Measurements from ENCODE around the gene ZDHHC21. TPM values are rescaled to one million over a fixed set of nuclear protein-coding genes. Genes with fewer than 3 reads are reported as not detected.

The ZDHHC21 gene
- total RNA-seq, 2 experiments from 2014 or later: 5.1 to 6.7 TPM

DNA sequence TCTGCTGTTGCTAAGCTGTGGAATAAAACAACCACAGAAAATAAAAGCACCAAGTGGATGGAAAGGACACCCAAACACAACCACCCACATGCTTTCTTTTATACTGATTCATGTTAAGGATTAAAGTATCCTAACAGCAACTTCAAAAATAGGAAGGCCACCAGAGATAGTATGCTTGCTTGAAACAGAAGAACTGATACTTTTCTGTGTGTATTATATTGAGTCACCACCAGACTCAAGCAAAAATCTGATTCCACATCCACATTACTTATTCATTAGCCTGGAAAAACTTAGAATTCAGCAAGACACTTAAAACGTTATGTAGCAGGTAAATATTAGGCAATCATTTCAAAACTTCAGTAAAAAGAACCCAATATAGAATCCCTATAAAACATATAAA lies 52.3 kb downstream of the ZDHHC21 start:
- no peaks in the 10 kb centered on the region for H3K9me3 Mint-ChIP-seq
- peaks cover 9% of the 10 kb centered on the region for H3K4me1 Mint-ChIP-seq (ENCODE audit: low read depth)

DNA sequence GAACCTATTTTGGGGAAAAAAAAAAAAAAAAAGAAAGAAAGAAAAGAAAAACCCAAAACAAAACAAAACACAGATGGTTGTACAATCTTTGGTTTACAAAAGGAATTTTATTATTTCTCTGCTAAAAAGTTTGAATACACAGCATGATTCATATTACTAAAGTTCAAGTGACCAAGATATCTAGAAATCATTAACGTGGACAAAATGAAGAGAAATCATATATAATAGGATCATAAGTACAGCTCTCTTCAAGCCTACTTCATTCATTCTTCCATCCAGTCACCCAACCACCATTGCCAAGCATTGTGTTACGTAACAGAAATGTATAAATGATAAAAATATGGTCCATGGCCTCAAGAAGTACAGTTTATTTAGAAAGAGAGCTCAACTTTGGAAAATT lies 52.9 kb downstream of the ZDHHC21 start:
- Mint-ChIP-seq H3K9me3 (no peaks in the 10 kb centered on the region), H3K4me1 (ENCODE audit: low read depth) (peaks cover 9% of the 10 kb centered on the region), H3K36me3 (peaks cover 18% of the 10 kb centered on the region), H3K4me3 (no peak overlapping the region), H3K27ac (no peak overlapping the region), H3K27me3 (no peaks in the 10 kb centered on the region)
- ChIA-PET POLR2A (no interaction called here), CTCF (no interaction called here)
- DNase-seq: no peak
- intact Hi-C loops (cut with micrococcal nuclease): no loop called here

More for the DNA sequence above, 52.3 kb downstream of the ZDHHC21 start:
- ChIA-PET POLR2A (no interaction called here), CTCF (no interaction called here)
- H3K27ac Mint-ChIP-seq: no peak overlapping the region
- intact Hi-C loops (cut with micrococcal nuclease): no loop called here
- H3K36me3 Mint-ChIP-seq: peaks cover 18% of the 10 kb centered on the region
- no peaks in the 10 kb centered on the region for H3K27me3 Mint-ChIP-seq
- no peak overlapping the region for H3K4me3 Mint-ChIP-seq
- no peak for DNase-seq

DNA sequence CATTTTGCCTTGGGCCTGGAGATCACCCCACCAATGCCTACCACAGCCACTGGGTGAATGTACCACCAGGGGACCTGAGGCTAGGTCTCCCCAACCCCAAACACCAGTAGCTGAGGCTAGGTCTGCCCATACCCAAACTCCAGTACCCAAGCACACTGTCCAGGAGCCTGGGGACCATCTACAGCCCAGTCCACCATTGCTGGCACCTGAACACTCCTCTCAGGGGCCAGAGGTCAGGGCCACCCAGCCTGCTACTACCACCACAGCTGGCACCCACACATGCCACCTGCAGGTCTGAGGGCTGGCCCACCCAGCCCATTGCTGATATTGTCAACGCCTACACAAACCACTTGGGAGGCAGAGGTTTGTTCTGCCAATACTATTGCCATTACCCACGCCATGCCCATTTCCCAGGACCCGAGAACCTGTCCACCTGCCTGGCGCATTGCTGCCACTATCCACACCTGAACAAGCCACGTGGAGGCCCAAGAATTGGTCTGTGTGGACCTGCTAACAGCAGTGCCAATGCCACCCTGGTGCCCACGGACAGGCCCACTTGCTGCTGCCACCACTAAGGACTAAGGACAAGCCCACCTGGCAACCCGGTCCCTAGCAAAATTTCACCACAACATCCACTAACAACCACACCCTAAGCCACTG lies 59.2 kb downstream of the ZDHHC21 start:
- intact Hi-C loops (cut with micrococcal nuclease): no loop called here
- no peak for DNase-seq
- Mint-ChIP-seq H3K4me1 (ENCODE audit: low read depth) (peaks cover 6% of the 10 kb centered on the region), H3K27ac (no peak overlapping the region), H3K4me3 (no peak overlapping the region), H3K9me3 (no peaks in the 10 kb centered on the region), H3K36me3 (peaks cover 40% of the 10 kb centered on the region), H3K27me3 (no peaks in the 10 kb centered on the region)
- POLR2A ChIA-PET: no interaction called here
- CTCF ChIA-PET: no interaction called here

DNA sequence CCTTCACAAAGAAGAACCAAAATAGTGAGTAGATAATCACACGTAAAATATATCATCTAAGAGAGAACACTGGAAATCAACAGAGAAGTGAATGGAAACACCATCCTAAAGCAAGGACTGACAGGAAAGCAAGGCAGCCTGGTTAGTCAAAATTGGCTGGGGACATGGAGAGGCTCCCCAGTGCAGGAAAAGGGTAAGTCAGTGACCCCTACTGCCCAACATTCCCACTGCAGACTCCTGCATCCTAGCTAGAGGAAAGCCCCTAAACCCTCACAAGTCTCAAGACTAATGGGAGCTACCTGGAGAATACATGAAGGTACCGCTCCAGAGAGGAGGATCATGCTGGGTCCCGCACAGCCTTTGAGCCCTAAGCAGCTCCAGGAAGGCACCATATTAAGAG lies 60.1 kb downstream of the ZDHHC21 start:
- H3K27me3 Mint-ChIP-seq: no peaks in the 10 kb centered on the region
- H3K36me3 Mint-ChIP-seq: peaks cover 34% of the 10 kb centered on the region
- DNase-seq: no peak
- no peak overlapping the region for H3K27ac Mint-ChIP-seq
- intact Hi-C loops (cut with micrococcal nuclease): no loop called here
- no peak overlapping the region for H3K4me3 Mint-ChIP-seq
- no peaks in the 10 kb centered on the region for H3K9me3 Mint-ChIP-seq
- ChIA-PET POLR2A (no interaction called here), CTCF (no interaction called here)
- H3K4me1 Mint-ChIP-seq (ENCODE audit: low read depth): peaks cover 6% of the 10 kb centered on the region

DNA sequence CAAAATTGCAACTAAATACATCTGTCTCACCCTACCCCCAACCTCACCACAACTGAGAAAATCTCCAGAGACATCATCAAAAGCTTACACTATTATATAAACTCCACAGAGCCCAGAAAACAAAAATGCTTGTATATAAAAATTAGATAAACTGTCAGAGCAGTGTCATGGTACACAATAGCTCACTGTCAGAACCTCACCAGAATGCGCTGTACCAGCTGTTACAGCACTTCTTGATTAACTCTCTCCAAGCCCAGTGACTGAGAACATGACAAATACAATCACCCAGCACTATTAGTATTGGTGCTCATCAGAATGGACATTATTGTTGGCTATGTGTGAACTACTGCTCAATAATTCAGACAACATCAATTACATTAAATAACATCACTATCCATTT lies 65.7 kb downstream of the ZDHHC21 start:
- POLR2A ChIA-PET: no interaction called here
- CTCF ChIA-PET: interaction anchor here (1.7 kb wide), 1 partner anchor 9 kb away, joined by 4 read pairs; no protein-coding TSS in a partner anchor
- Mint-ChIP-seq H3K36me3 (peaks cover 14% of the 10 kb centered on the region), H3K27me3 (no peaks in the 10 kb centered on the region), H3K9me3 (no peaks in the 10 kb centered on the region), H3K27ac (no peak overlapping the region), H3K4me3 (no peak overlapping the region), H3K4me1 (ENCODE audit: low read depth) (no peaks in the 10 kb centered on the region)
- intact Hi-C loops (cut with micrococcal nuclease): no loop called here
- no peak for DNase-seq

DNA sequence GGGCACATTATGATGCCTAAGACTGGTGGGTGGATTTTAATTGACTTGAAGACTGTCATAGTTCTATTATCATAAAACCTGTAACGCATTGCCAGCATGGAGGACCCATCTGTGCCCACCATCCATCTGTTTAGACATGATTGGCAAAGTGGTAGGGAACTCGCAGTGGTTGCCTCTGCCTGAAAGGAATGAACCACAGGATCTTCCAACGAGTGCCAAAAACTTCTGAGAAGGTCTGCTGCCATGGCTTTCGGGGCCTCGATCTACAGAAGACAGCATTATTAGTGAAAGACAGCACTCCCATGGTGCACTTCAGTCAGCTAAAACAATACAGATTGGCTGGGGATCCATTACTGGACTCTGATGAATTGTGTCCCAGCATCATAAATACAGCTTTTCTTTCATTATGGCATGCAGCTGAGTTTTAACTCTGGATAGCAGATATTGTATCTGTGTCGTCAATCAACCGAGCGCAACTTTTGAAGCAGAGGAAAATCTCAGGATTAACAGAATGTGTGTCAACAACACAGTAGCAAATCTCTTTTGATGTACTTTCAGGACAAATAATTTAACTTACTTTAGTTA lies 74.3 kb downstream of the ZDHHC21 start:
- Mint-ChIP-seq H3K4me1 (ENCODE audit: low read depth) (no peaks in the 10 kb centered on the region), H3K27ac (no peak overlapping the region), H3K9me3 (no peaks in the 10 kb centered on the region), H3K27me3 (no peaks in the 10 kb centered on the region), H3K36me3 (no peaks in the 10 kb centered on the region), H3K4me3 (no peak overlapping the region)
- ChIA-PET CTCF (interaction anchor here (1.0 to 1.3 kb wide), 2 partner anchors 8 to 148 kb away, joined by 3 to 4 read pairs; no protein-coding TSS in a partner anchor), POLR2A (no interaction called here)
- intact Hi-C loops (cut with micrococcal nuclease): loop anchor here (5.0 kb wide), 2 partner anchors 43 to 523 kb away; no protein-coding TSS in a partner anchor
- no peak for DNase-seq

DNA sequence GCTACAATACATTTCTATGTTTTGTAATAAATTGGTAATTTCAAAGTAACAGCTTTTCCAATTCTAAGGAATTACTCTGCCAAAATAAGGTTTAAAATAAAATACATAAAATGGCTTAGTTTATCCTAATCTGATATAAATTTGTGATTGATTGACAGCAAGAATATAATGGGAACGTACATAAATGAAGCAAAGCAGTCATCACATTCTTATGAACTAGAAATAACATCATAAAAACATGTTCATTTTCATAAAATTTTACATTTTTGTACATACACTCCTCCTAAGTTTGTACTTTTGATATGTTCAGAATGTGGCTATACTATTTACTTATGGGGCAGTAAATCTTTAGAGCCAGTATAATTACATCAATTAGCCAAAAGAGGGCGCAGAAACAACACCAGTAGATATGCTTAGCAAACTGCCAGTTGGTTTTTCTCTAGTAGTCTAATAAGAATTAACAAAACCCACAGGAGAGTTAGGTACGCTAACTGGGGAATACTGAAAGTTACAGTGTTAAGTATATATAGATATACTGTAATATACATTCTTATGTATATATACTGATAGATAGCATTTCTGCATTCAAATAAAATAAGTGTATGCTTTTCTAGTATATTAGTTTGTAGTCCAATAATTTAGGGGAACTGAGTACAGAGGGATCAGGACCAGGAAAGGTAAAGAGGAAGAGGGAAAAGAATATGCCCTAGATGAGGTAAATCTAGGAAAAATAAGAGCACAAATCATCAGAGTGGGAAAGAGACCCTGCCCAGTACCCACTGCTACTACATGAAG lies 76.8 kb downstream of the ZDHHC21 start:
- no peak overlapping the region for H3K27ac Mint-ChIP-seq
- intact Hi-C loops (cut with micrococcal nuclease): loop anchor here (1.0 to 5.0 kb wide), 4 partner anchors 46 to 526 kb away; no protein-coding TSS in a partner anchor
- H3K4me3 Mint-ChIP-seq: no peak overlapping the region
- ChIA-PET CTCF (interaction anchor here (0.8 to 4.0 kb wide), 8 partner anchors 10 to 519 kb away, joined by 3 to 50 read pairs (median 4); no protein-coding TSS in a partner anchor), POLR2A (no interaction called here)
- H3K36me3 Mint-ChIP-seq: no peaks in the 10 kb centered on the region
- H3K9me3 Mint-ChIP-seq: no peaks in the 10 kb centered on the region
- H3K4me1 Mint-ChIP-seq (ENCODE audit: low read depth): no peaks in the 10 kb centered on the region
- DNase-seq: no peak
- no peaks in the 10 kb centered on the region for H3K27me3 Mint-ChIP-seq

DNA sequence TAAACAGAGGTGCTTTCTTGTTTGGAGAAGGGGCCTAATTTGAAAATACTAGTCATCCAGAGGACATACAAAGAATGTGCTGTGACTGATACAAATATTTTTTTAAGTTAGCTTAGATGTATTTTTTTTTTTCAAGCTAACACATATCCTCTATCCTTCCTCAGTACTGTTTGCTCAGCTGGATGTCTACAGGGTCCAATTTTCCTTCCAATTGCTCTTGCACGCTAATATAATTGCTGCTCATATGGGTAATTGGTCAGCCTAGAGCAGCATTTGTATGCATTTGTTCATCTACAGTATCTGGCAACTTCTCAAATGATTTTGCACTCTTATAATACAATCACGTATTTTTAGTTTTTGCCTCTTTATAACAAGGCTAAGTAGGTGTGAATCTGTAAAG lies 84.7 kb downstream of the ZDHHC21 start:
- H3K27ac Mint-ChIP-seq: no peak overlapping the region
- CTCF ChIA-PET: no interaction called here
- intact Hi-C loops (cut with micrococcal nuclease): no loop called here
- H3K27me3 Mint-ChIP-seq: no peaks in the 10 kb centered on the region
- DNase-seq: no peak
- H3K36me3 Mint-ChIP-seq: peaks cover 5% of the 10 kb centered on the region
- no peaks in the 10 kb centered on the region for H3K4me1 Mint-ChIP-seq (ENCODE audit: low read depth)
- H3K4me3 Mint-ChIP-seq: no peak overlapping the region
- POLR2A ChIA-PET: no interaction called here
- no peaks in the 10 kb centered on the region for H3K9me3 Mint-ChIP-seq

DNA sequence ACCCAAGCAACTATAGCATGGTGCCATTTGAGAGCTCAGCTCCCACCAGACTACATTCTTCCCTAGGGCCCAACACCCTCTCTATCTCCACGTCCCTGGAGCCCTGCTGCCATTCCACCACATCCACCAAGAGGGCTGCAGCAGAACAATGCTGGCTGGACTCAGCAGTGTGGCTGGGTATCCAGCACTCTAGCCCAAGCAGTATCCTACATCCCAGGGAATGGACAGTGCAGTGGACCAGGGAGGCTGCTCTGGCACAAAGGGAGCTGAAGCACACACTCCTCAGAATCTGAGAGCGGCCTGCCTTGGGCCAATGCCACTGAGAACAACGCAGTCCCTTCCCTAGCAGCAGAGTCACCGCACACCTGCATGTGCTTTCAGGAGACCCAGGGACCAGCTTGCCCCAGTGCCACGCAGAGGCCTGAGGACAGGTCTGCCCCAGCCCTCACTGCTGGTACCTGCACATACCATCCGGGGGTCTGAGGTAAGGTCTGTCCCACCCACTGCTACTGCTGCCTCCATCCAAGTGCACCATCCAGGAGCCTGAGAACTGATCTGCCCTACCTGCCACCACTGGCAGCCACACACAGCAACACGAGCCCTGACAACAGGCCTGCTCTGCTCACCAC lies 95.9 kb downstream of the ZDHHC21 start:
- Mint-ChIP-seq H3K27ac (no peak overlapping the region), H3K36me3 (peaks cover 47% of the 10 kb centered on the region)
- POLR2A ChIA-PET: no interaction called here

DNA sequence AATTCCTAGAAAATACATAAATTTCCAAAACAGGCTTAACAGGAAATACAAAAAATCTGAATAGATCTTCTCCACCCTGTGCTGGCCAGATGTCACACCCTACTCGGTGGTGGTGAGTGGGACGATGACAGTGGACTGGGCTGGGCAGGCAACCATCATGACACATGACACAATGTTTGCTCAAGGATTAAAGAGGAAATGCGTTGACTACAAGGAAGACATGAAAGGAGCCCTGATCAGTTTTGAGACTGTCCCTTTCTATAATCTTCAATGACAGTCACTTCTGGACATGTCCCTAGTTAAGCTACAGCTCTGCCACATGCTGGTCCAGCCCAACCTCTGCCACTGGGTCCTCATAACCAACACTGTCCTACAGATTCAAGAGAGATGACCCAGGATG lies 99.8 kb downstream of the ZDHHC21 start:
- CTCF ChIA-PET: no interaction called here
- no peaks in the 10 kb centered on the region for H3K27me3 Mint-ChIP-seq
- POLR2A ChIA-PET: no interaction called here
- H3K27ac Mint-ChIP-seq: no peak overlapping the region
- H3K4me3 Mint-ChIP-seq: no peak overlapping the region
- peaks cover 29% of the 10 kb centered on the region for H3K36me3 Mint-ChIP-seq
- DNase-seq: no peak
- peaks cover 17% of the 10 kb centered on the region for H3K9me3 Mint-ChIP-seq
- intact Hi-C loops (cut with micrococcal nuclease): no loop called here
- H3K4me1 Mint-ChIP-seq (ENCODE audit: low read depth): no peaks in the 10 kb centered on the region

More for the DNA sequence above, 95.9 kb downstream of the ZDHHC21 start:
- CTCF ChIA-PET: no interaction called here
- H3K9me3 Mint-ChIP-seq: peaks cover 35% of the 10 kb centered on the region
- DNase-seq: no peak
- intact Hi-C loops (cut with micrococcal nuclease): no loop called here
- H3K4me1 Mint-ChIP-seq (ENCODE audit: low read depth): no peaks in the 10 kb centered on the region
- H3K4me3 Mint-ChIP-seq: no peak overlapping the region
- H3K27me3 Mint-ChIP-seq: no peaks in the 10 kb centered on the region

DNA sequence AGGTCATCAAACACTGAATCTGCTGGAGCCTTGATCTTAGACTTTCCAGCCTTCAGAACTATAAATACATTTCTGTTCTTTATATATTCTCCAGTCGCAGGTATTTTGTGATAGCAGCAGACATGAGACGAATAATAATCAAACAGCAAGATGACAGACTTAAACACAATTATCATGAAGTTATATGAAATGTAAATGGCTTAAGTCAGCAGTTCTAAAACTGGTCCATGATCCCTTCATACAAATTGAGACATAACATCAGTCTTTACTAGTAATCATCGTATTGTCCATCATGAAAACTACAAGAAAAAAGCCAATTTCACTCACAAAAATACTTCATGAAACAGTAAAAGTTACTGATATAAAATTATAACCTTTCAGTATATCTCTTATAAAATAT lies 101.8 kb downstream of the ZDHHC21 start:
- peaks cover 17% of the 10 kb centered on the region for H3K9me3 Mint-ChIP-seq
- H3K36me3 Mint-ChIP-seq: peaks cover 23% of the 10 kb centered on the region
- no peak overlapping the region for H3K4me3 Mint-ChIP-seq
- intact Hi-C loops (cut with micrococcal nuclease): no loop called here
- ChIA-PET POLR2A (no interaction called here), CTCF (no interaction called here)
- no peak for DNase-seq
- no peak overlapping the region for H3K27ac Mint-ChIP-seq
- no peaks in the 10 kb centered on the region for H3K27me3 Mint-ChIP-seq
- H3K4me1 Mint-ChIP-seq (ENCODE audit: low read depth): no peaks in the 10 kb centered on the region

DNA sequence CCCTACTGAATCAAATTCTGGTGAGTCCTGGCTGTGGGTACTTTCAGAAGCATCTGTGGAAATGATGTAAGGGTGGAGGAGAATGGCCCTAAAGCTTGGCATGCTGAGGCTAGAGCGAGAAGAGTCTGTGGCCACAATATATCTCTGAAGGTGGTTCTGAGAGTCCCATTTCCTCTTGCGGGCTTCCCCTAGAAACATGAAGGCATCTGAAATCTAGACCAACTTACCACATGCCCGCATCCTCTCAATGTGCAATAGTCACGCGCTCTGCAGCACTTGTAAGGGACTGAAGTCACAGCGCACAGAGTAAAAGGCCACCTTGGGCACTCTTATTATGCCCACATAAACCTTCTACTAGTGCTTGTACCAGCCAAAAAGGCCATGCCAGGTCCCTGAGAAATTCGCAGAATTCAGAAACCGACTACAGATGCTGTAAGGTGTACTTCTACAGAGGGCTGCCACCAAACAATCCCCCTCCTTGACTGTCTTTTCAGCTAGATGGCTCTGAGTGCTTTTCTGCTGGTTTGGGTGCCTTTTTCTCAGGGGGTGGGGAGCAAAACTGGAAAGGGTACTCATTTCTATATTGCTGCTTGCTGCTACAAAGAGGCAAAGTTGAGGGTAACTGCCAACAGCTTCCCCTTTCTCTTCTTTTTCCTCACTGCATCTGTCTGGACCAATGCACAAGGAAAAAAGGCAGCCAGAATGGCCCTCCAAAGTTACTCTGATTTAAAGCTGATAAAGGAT lies 107.3 kb downstream of the ZDHHC21 start:
- Mint-ChIP-seq H3K27ac (no peak overlapping the region), H3K27me3 (peaks cover 5% of the 10 kb centered on the region)

More for the DNA sequence above, 107.3 kb downstream of the ZDHHC21 start:
- Mint-ChIP-seq H3K4me1 (ENCODE audit: low read depth) (peaks cover 9% of the 10 kb centered on the region), H3K36me3 (peaks cover 2% of the 10 kb centered on the region), H3K9me3 (peaks cover 8% of the 10 kb centered on the region), H3K4me3 (no peak overlapping the region)
- POLR2A ChIA-PET: no interaction called here
- CTCF ChIA-PET: interaction anchor here (2.0 kb wide), 1 partner anchor 75 kb away, joined by 5 read pairs; no protein-coding TSS in a partner anchor
- intact Hi-C loops (cut with micrococcal nuclease): no loop called here
- peak; percentile 48 for DNase-seq
